ENCODE measurements around the gene BPIFB3.

The BPIFB3 gene

GRCh38 chr20:33083544-33084340, 30.0 kb downstream of the BPIFB3 start:
- in situ Hi-C loops (cut with HindIII; ENCODE audit: low sequenced_read_pairs) = no loop called here
- no peak for DNase-seq (ENCODE audit: low read depth)
- no peak overlapping the region for H3K4me3 ChIP-seq (ENCODE audit: low read depth, low read length)
- no peak for TF ChIP-seq CTCF (IDR thresholded peaks at IDR 0.05; ENCODE audit: low read depth, low read length, missing control alignments)

GRCh38 chr20:33084722-33085121, 31.0 kb downstream of the BPIFB3 start:
- DNase-seq (ENCODE audit: low read depth) = no peak
- in situ Hi-C loops (cut with HindIII; ENCODE audit: low sequenced_read_pairs) = no loop called here
- H3K4me3 ChIP-seq (ENCODE audit: low read depth, low read length) = no peak overlapping the region
- no peak for TF ChIP-seq CTCF (IDR thresholded peaks at IDR 0.05; ENCODE audit: low read depth, low read length, missing control alignments)

GRCh38 chr20:33086052-33086722, 32.5 kb downstream of the BPIFB3 start:
- no peak for TF ChIP-seq CTCF (IDR thresholded peaks at IDR 0.05; ENCODE audit: low read depth, low read length, missing control alignments)
- H3K4me3 ChIP-seq (ENCODE audit: low read depth, low read length) = no peak overlapping the region
- no peak for DNase-seq (ENCODE audit: low read depth)
- in situ Hi-C loops (cut with HindIII; ENCODE audit: low sequenced_read_pairs) = no loop called here

GRCh38 chr20:33091147-33091546, 37.4 kb downstream of the BPIFB3 start:
- in situ Hi-C loops (cut with HindIII; ENCODE audit: low sequenced_read_pairs) = no loop called here
- DNase-seq (ENCODE audit: low read depth) = no peak
- no peak for TF ChIP-seq CTCF (IDR thresholded peaks at IDR 0.05; ENCODE audit: low read depth, low read length, missing control alignments)
- no peak overlapping the region for H3K4me3 ChIP-seq (ENCODE audit: low read depth, low read length)

GRCh38 chr20:33091693-33092092, 38.0 kb downstream of the BPIFB3 start:
- no peak for DNase-seq (ENCODE audit: low read depth)
- no peak overlapping the region for H3K4me3 ChIP-seq (ENCODE audit: low read depth, low read length)
- no peak for TF ChIP-seq CTCF (IDR thresholded peaks at IDR 0.05; ENCODE audit: low read depth, low read length, missing control alignments)
- in situ Hi-C loops (cut with HindIII; ENCODE audit: low sequenced_read_pairs) = no loop called here

- H3K4me3 ChIP-seq (ENCODE audit: low read depth, low read length) = no peak overlapping the region
- no peak for DNase-seq (ENCODE audit: low read depth)
- in situ Hi-C loops (cut with HindIII; ENCODE audit: low sequenced_read_pairs) = no loop called here
- TF ChIP-seq CTCF (IDR thresholded peaks at IDR 0.05; ENCODE audit: low read depth, low read length, missing control alignments) = no peak
Observed at GRCh38 chr20:33092361-33092760, 38.7 kb downstream of the BPIFB3 start.
